ENCODE data around the gene SUCLG2. TPM values are rescaled to one million over a fixed set of nuclear protein-coding genes. Genes with fewer than 3 reads are reported as not detected.

The SUCLG2 gene
- total and polyA plus RNA-seq, 4 donors: 34.3 to 68.4 (median 44.3) TPM

DNA sequence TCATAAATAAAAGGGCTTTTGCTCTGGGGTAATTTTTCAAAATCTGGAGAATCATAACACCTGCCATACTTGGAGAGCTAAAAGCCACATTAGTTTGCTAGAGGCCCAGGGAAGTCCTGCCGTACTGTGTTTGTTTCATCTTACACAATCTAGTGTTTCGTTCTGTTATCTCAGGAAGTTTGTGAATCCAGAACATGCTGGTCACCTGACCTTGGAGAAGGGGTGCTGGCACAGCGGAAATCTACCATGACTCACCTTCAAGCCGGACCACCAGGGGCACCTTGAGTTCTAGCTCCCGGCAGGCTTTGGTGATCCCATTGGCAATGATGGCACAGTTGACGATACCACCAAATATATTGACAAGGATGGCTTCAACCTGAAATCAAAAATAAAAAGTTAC is 253.9 kb downstream of the SUCLG2 start:
- 90 to 94% methylated on average over 6 of the region's 6 CpGs for whole genome bisulfite sequencing, 2 donors
- H3K9ac ChIP-seq (ENCODE audit: insufficient read depth in 1 of 2, low read length in 2 of 2): no peak overlapping the region
- TF ChIP-seq, protein P1, sequence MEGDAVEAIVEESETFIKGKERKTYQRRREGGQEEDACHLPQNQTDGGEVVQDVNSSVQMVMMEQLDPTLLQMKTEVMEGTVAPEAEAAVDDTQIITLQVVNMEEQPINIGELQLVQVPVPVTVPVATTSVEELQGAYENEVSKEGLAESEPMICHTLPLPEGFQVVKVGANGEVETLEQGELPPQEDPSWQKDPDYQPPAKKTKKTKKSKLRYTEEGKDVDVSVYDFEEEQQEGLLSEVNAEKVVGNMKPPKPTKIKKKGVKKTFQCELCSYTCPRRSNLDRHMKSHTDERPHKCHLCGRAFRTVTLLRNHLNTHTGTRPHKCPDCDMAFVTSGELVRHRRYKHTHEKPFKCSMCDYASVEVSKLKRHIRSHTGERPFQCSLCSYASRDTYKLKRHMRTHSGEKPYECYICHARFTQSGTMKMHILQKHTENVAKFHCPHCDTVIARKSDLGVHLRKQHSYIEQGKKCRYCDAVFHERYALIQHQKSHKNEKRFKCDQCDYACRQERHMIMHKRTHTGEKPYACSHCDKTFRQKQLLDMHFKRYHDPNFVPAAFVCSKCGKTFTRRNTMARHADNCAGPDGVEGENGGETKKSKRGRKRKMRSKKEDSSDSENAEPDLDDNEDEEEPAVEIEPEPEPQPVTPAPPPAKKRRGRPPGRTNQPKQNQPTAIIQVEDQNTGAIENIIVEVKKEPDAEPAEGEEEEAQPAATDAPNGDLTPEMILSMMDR (IDR thresholded peaks at IDR 0.05; ENCODE audit: control extremely low read depth, extremely low read depth): no peak
- H3K4me3 ChIP-seq: no peak overlapping the region
- no peak for ATAC-seq (ENCODE audit: insufficient read depth, low FRiP score)
- H3K9me3 ChIP-seq (ENCODE audit: control insufficient read depth in 4 of 4, insufficient read depth in 3 of 4, low read length in 3 of 4): no peaks in the 10 kb centered on the region
- DNase-seq: no peak
- no peaks in the 10 kb centered on the region for H3K27me3 ChIP-seq (ENCODE audit: control insufficient read depth in 3 of 3, insufficient read depth in 3 of 3, low read length in 2 of 3)
- H3K4me1 ChIP-seq (ENCODE audit: control insufficient read depth in 5 of 5, insufficient read depth in 5 of 5, low read length in 5 of 5): peaks cover 0 to 4% (median 0%) of the 10 kb centered on the region in 5 donors
- H3K36me3 ChIP-seq (ENCODE audit: control insufficient read depth in 4 of 4, insufficient read depth in 4 of 4, low read length in 4 of 4): peaks cover 2 to 5% (median 2%) of the 10 kb centered on the region in 4 donors
- no peak overlapping the region for H3K27ac ChIP-seq (ENCODE audit: low read depth in 1 of 2, low read length in 1 of 2)

DNA sequence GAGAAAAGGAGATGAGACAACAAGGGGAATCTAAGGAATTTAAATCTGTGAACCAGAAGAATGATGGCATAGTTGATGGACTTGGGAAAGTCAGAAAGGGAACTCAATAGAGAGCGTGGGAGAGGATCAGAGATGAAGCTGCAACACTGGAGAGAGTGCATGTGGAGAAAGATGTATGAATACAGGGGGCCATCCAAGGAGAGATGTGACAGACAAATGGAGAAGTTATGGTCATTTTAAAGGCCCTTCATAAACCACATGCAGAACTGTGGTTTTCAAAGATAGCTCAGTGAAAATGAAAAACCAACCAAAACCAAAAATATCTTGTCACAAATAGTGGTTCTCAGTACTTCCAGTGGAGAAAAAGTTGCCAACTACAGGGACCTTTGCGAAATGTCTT is 265.2 kb downstream of the SUCLG2 start:
- ATAC-seq (ENCODE audit: insufficient read depth, low FRiP score): no peak
- no peaks in the 10 kb centered on the region for H3K27me3 ChIP-seq (ENCODE audit: control insufficient read depth in 3 of 3, insufficient read depth in 3 of 3, low read length in 2 of 3)
- DNase-seq: no peak
- H3K9me3 ChIP-seq (ENCODE audit: control insufficient read depth in 4 of 4, insufficient read depth in 3 of 4, low read length in 3 of 4): peaks cover 0 to 2% (median 0%) of the 10 kb centered on the region in 4 donors
- H3K4me1 ChIP-seq (ENCODE audit: control insufficient read depth in 5 of 5, insufficient read depth in 5 of 5, low read length in 5 of 5): peaks cover 0 to 4% (median 4%) of the 10 kb centered on the region in 5 donors
- H3K27ac ChIP-seq (ENCODE audit: low read depth in 1 of 2, low read length in 1 of 2): no peak overlapping the region
- H3K36me3 ChIP-seq (ENCODE audit: control insufficient read depth in 4 of 4, insufficient read depth in 4 of 4, low read length in 4 of 4): peaks cover 0 to 5% (median 2%) of the 10 kb centered on the region in 4 donors
- 67 to 78% methylated on average over 2 of the region's 2 CpGs for WGBS, 2 donors
- H3K9ac ChIP-seq (ENCODE audit: insufficient read depth in 1 of 2, low read length in 2 of 2): no peak overlapping the region
- H3K4me3 ChIP-seq: no peak overlapping the region
- TF ChIP-seq, protein P1 (IDR thresholded peaks at IDR 0.05; ENCODE audit: control extremely low read depth, extremely low read depth): no peak

DNA sequence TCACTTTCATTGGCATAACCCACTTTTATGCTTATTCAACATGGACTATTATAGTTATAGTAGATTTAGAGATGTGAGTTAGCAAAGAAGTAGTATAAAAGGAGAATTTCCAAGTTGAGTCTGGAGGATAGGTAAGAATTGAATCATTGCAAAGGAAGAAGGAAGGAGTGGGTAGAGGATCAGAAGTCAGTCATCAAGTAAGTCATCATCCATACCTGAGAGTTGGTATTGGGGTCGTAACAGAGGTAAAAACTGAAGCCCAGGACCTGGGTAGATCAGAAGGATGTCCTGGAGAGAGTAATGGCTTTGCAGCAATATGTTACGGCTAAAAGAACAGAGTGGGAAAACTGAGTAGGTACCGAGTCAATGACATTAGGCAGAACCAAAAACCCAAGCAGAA is 265.7 kb downstream of the SUCLG2 start:
- no peaks in the 10 kb centered on the region for H3K27me3 ChIP-seq (ENCODE audit: control insufficient read depth in 3 of 3, insufficient read depth in 3 of 3, low read length in 2 of 3)
- H3K9ac ChIP-seq (ENCODE audit: insufficient read depth in 1 of 2, low read length in 2 of 2): no peak overlapping the region
- H3K4me3 ChIP-seq: no peak overlapping the region
- TF ChIP-seq, protein P1 (IDR thresholded peaks at IDR 0.05; ENCODE audit: control extremely low read depth, extremely low read depth): no peak
- H3K36me3 ChIP-seq (ENCODE audit: control insufficient read depth in 4 of 4, insufficient read depth in 4 of 4, low read length in 4 of 4): peaks cover 0 to 5% (median 2%) of the 10 kb centered on the region in 4 donors
- no peak overlapping the region for H3K27ac ChIP-seq (ENCODE audit: low read depth in 1 of 2, low read length in 1 of 2)
- peaks cover 0 to 2% (median 0%) of the 10 kb centered on the region in 4 donors for H3K9me3 ChIP-seq (ENCODE audit: control insufficient read depth in 4 of 4, insufficient read depth in 3 of 4, low read length in 3 of 4)
- ATAC-seq (ENCODE audit: insufficient read depth, low FRiP score): no peak
- no peak for DNase-seq
- H3K4me1 ChIP-seq (ENCODE audit: control insufficient read depth in 5 of 5, insufficient read depth in 5 of 5, low read length in 5 of 5): peaks cover 0 to 8% (median 5%) of the 10 kb centered on the region in 5 donors
- WGBS, 2 donors: 95 to 98% methylated on average over 3 of the region's 3 CpGs

DNA sequence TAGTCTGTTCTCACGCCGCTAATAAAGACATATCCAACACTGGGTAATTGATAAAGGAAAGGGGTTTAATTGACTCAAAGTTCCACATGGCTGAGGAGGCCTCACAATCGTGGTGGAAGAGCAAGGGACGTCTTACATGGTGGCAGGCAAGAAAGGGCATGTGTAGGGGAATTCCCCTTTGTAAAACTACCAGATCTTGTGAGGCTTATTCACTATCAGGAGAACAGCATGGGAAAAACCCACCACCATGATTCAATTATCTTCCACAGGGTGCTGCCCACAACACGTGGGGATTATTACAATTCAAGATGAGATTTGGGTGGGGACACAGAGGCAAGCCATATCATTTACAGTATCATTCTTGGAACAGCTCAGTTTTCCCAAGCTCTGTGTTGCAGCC is 268.0 kb downstream of the SUCLG2 start:
- Histone ChIP-seq H3K9me3 (ENCODE audit: control insufficient read depth in 4 of 4, insufficient read depth in 3 of 4, low read length in 3 of 4) (no peaks in the 10 kb centered on the region), H3K4me1 (ENCODE audit: control insufficient read depth in 5 of 5, insufficient read depth in 5 of 5, low read length in 5 of 5) (peaks cover 0 to 24% (median 12%) of the 10 kb centered on the region in 5 donors), H3K4me3 (no peak overlapping the region), H3K27ac (ENCODE audit: low read depth in 1 of 2, low read length in 1 of 2) (no peak overlapping the region), H3K9ac (ENCODE audit: insufficient read depth in 1 of 2, low read length in 2 of 2) (no peak overlapping the region), H3K27me3 (ENCODE audit: control insufficient read depth in 3 of 3, insufficient read depth in 3 of 3, low read length in 2 of 3) (no peaks in the 10 kb centered on the region), H3K36me3 (ENCODE audit: control insufficient read depth in 4 of 4, insufficient read depth in 4 of 4, low read length in 4 of 4) (peaks cover 0 to 2% (median 0%) of the 10 kb centered on the region in 4 donors)
- TF ChIP-seq, protein P1 (IDR thresholded peaks at IDR 0.05; ENCODE audit: control extremely low read depth, extremely low read depth): no peak
- 72 to 74% methylated on average over 5 of the region's 5 CpGs for WGBS, 2 donors
- DNase-seq: no peak
- no peak for ATAC-seq (ENCODE audit: insufficient read depth, low FRiP score)
